ENCODE data around the gene ERC2.
A peak's percentile ranks its signal among the peaks of the same experiment; 100 is the strongest.
"Not testable (repeated sequence)": the region's sequence is repeated elsewhere in the genome, so short reads cannot be mapped to it uniquely, and the experiment has no call there.

ERC2 gene

GRCh38 chr3:55511895-55512570, 956.2 kb downstream of the ERC2 start:
- Mint-ChIP-seq H3K27ac (no peak overlapping the region), H3K4me3 (no peak overlapping the region), H3K4me1 (ENCODE audit: low read depth) (peaks cover 9% of the 10 kb centered on the region), H3K27me3 (peaks cover 36% of the 10 kb centered on the region), H3K36me3 (ENCODE audit: low read depth) (no peaks in the 10 kb centered on the region), H3K9me3 (no peaks in the 10 kb centered on the region)
- intact Hi-C loops (cut with micrococcal nuclease): no loop called here

- intact Hi-C loops (cut with micrococcal nuclease): no loop called here
These were observed 959.9 kb downstream of the ERC2 start for GRCh38 chr3:55508335-55508734.

GRCh38 chr3:55507808-55508207, 960.5 kb downstream of the ERC2 start:
- Mint-ChIP-seq H3K4me3 (no peak overlapping the region), H3K36me3 (ENCODE audit: low read depth) (no peaks in the 10 kb centered on the region), H3K27ac (no peak overlapping the region), H3K27me3 (peaks cover 19% of the 10 kb centered on the region), H3K9me3 (no peaks in the 10 kb centered on the region), H3K4me1 (ENCODE audit: low read depth) (peaks cover 15% of the 10 kb centered on the region)
- intact Hi-C loops (cut with micrococcal nuclease): no loop called here

More at GRCh38 chr3:55508335-55508734, 959.9 kb downstream of the ERC2 start:
- Mint-ChIP-seq H3K27me3 (peaks cover 24% of the 10 kb centered on the region), H3K27ac (no peak overlapping the region), H3K9me3 (no peaks in the 10 kb centered on the region), H3K4me3 (no peak overlapping the region), H3K36me3 (ENCODE audit: low read depth) (no peaks in the 10 kb centered on the region), H3K4me1 (ENCODE audit: low read depth) (peaks cover 15% of the 10 kb centered on the region)

GRCh38 chr3:55505776-55506175, 962.5 kb downstream of the ERC2 start:
- Mint-ChIP-seq H3K36me3 (ENCODE audit: low read depth) (no peaks in the 10 kb centered on the region), H3K27ac (no peak overlapping the region), H3K9me3 (no peaks in the 10 kb centered on the region), H3K4me1 (ENCODE audit: low read depth) (peaks cover 15% of the 10 kb centered on the region), H3K27me3 (peaks cover 10% of the 10 kb centered on the region), H3K4me3 (no peak overlapping the region)
- intact Hi-C loops (cut with micrococcal nuclease): no loop called here

GRCh38 chr3:55505102-55505501, 963.2 kb downstream of the ERC2 start:
- H3K4me3 Mint-ChIP-seq; H3K27ac Mint-ChIP-seq; intact Hi-C loops (cut with micrococcal nuclease); H3K9me3 Mint-ChIP-seq; H3K36me3 Mint-ChIP-seq (ENCODE audit: low read depth); H3K27me3 Mint-ChIP-seq: not testable (repeated sequence)
- peaks cover 21% of the 10 kb centered on the region for H3K4me1 Mint-ChIP-seq (ENCODE audit: low read depth)

GRCh38 chr3:55501905-55502304, 966.4 kb downstream of the ERC2 start:
- no peak overlapping the region for H3K4me3 Mint-ChIP-seq
- H3K27me3 Mint-ChIP-seq: peaks cover 1% of the 10 kb centered on the region
- H3K36me3 Mint-ChIP-seq (ENCODE audit: low read depth): no peaks in the 10 kb centered on the region
- intact Hi-C loops (cut with micrococcal nuclease): no loop called here
- H3K9me3 Mint-ChIP-seq: no peaks in the 10 kb centered on the region
- H3K4me1 Mint-ChIP-seq (ENCODE audit: low read depth): peaks cover 12% of the 10 kb centered on the region
- no peak overlapping the region for H3K27ac Mint-ChIP-seq

GRCh38 chr3:55500555-55501330, 967.5 kb downstream of the ERC2 start:
- Mint-ChIP-seq H3K27ac (no peak overlapping the region), H3K9me3 (no peaks in the 10 kb centered on the region), H3K4me3 (no peak overlapping the region), H3K36me3 (ENCODE audit: low read depth) (no peaks in the 10 kb centered on the region), H3K4me1 (ENCODE audit: low read depth) (peaks cover 12% of the 10 kb centered on the region), H3K27me3 (peaks cover 4% of the 10 kb centered on the region)
- intact Hi-C loops (cut with micrococcal nuclease): no loop called here

GRCh38 chr3:55498520-55498919, 969.7 kb downstream of the ERC2 start:
- H3K4me3 Mint-ChIP-seq: no peak overlapping the region
- H3K4me1 Mint-ChIP-seq (ENCODE audit: low read depth): peaks cover 6% of the 10 kb centered on the region
- H3K9me3 Mint-ChIP-seq: no peaks in the 10 kb centered on the region
- intact Hi-C loops (cut with micrococcal nuclease): no loop called here
- H3K27me3 Mint-ChIP-seq: peaks cover 6% of the 10 kb centered on the region
- H3K27ac Mint-ChIP-seq: no peak overlapping the region
- H3K36me3 Mint-ChIP-seq (ENCODE audit: low read depth): no peaks in the 10 kb centered on the region

- Mint-ChIP-seq H3K4me1 (ENCODE audit: low read depth) (peaks cover 6% of the 10 kb centered on the region), H3K27me3 (peaks cover 16% of the 10 kb centered on the region), H3K9me3 (no peaks in the 10 kb centered on the region), H3K27ac (no peak overlapping the region), H3K4me3 (no peak overlapping the region), H3K36me3 (ENCODE audit: low read depth) (no peaks in the 10 kb centered on the region)
- intact Hi-C loops (cut with micrococcal nuclease): no loop called here
These were observed 971.0 kb downstream of the ERC2 start for GRCh38 chr3:55497250-55497649.

GRCh38 chr3:55494976-55495375, 973.3 kb downstream of the ERC2 start:
- no peaks in the 10 kb centered on the region for H3K9me3 Mint-ChIP-seq
- intact Hi-C loops (cut with micrococcal nuclease): no loop called here
- H3K27me3 Mint-ChIP-seq: peaks cover 22% of the 10 kb centered on the region
- H3K27ac Mint-ChIP-seq: no peak overlapping the region
- no peaks in the 10 kb centered on the region for H3K36me3 Mint-ChIP-seq (ENCODE audit: low read depth)
- peaks cover 5% of the 10 kb centered on the region for H3K4me1 Mint-ChIP-seq (ENCODE audit: low read depth)
- H3K4me3 Mint-ChIP-seq: no peak overlapping the region

- Mint-ChIP-seq H3K4me3 (no peak overlapping the region), H3K36me3 (ENCODE audit: low read depth) (peaks cover 8% of the 10 kb centered on the region), H3K27me3 (peaks cover 38% of the 10 kb centered on the region), H3K4me1 (ENCODE audit: low read depth) (peaks cover 23% of the 10 kb centered on the region), H3K9me3 (no peaks in the 10 kb centered on the region), H3K27ac (no peak overlapping the region)
- intact Hi-C loops (cut with micrococcal nuclease): no loop called here
These were observed 975.3 kb downstream of the ERC2 start for GRCh38 chr3:55492976-55493375.

- Mint-ChIP-seq H3K9me3 (no peaks in the 10 kb centered on the region), H3K36me3 (ENCODE audit: low read depth) (peaks cover 24% of the 10 kb centered on the region), H3K27ac (no peak overlapping the region), H3K4me1 (ENCODE audit: low read depth) (peaks cover 23% of the 10 kb centered on the region), H3K4me3 (no peak overlapping the region), H3K27me3 (peaks cover 45% of the 10 kb centered on the region)
- intact Hi-C loops (cut with micrococcal nuclease): no loop called here
These were observed 976.9 kb downstream of the ERC2 start for GRCh38 chr3:55491296-55491816.

GRCh38 chr3:55490276-55490913, 977.9 kb downstream of the ERC2 start:
- Mint-ChIP-seq H3K4me3 (no peak overlapping the region), H3K36me3 (ENCODE audit: low read depth) (peaks cover 33% of the 10 kb centered on the region), H3K27ac (no peak overlapping the region), H3K9me3 (no peaks in the 10 kb centered on the region), H3K4me1 (ENCODE audit: low read depth) (peaks cover 29% of the 10 kb centered on the region), H3K27me3 (peaks cover 49% of the 10 kb centered on the region)
- intact Hi-C loops (cut with micrococcal nuclease): no loop called here

GRCh38 chr3:55489798-55490132, 978.5 kb downstream of the ERC2 start:
- Mint-ChIP-seq H3K36me3 (ENCODE audit: low read depth) (peaks cover 39% of the 10 kb centered on the region), H3K9me3 (no peaks in the 10 kb centered on the region), H3K4me1 (ENCODE audit: low read depth) (peaks cover 33% of the 10 kb centered on the region), H3K27ac (peak overlapping the region; percentile 84), H3K4me3 (peak overlapping the region; percentile 88), H3K27me3 (peaks cover 51% of the 10 kb centered on the region)
- intact Hi-C loops (cut with micrococcal nuclease): loop anchor here (2.0 to 10.0 kb wide), 2 partner anchors 137 to 405 kb away; no protein-coding TSS in a partner anchor
